Stimulated activated CD8-positive, alpha-beta memory T cell treated with anti-CD3 and anti-CD28 coated beads, Interleukin-2, amount 100 ng/mL, for 48 hours (primary cell): ENCODE measurements around the gene ERC2.
A peak's percentile ranks its signal among the peaks of the same experiment; 100 is the strongest.

Experiments used
- DNase-seq, 2 donors: peaks; one replicate each; pipeline ENCODE4 v3.0.0-alpha.2; 2020; ENCODE audit warnings: low read depth in 2 of 2

Gene ERC2

DNA sequence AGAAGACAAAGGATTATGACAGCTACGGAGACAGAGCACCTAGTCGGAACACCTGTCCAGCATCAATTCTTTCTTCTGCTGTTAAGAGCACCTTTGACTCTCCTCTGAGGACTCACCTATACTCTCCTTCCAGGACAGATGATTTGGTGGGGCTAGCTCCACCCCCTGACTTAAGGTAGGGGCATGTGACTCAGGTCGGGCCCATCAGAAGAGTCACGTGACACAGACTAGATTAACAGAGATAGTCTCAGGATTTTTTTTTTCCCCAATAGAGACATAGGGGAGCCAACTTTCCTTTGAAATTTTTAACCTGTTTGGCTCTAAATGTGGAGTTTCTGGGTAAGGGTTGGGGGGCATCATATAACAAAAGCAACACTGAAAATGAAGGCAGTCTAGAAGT, 969.7 kb downstream of the ERC2 start:
- DNase-seq: no peak

DNA sequence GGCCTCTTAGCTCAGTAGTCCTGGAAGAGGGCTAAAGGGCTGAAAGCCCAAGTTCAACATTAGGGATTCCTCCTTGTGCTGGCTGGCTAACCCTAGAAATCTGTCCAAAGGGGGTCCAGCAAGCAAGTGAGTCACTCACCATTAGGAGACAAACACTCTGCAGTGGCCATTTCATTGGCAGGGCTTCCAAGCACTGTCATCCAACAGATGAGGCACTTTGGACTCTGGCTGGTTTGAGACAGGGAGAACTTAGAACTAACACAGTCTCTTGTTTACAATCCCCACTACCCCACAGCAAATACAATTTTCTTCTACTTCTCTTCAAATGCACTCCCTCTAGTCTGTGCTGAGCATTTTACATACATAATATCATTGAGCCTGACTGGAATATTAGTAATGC, 971.0 kb downstream of the ERC2 start:
- no peak for DNase-seq

DNA sequence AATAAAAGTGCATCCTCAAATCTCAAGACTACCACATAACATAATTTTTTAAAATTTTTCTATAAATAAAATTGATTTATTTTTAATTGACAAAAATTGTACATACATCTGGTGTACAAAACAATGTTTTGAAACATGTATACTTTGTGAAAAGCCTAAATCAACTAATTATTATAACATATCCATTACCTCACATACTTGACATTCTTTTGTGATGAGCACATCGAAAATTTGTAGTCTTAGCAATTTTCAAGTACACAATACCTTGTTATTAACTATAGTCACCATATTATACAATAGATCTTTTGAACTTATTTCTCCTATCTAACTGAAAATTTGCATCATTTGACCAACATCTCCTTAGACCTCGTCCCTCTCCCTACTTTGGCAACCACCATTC, 973.3 kb downstream of the ERC2 start:
- no peak for DNase-seq

DNA sequence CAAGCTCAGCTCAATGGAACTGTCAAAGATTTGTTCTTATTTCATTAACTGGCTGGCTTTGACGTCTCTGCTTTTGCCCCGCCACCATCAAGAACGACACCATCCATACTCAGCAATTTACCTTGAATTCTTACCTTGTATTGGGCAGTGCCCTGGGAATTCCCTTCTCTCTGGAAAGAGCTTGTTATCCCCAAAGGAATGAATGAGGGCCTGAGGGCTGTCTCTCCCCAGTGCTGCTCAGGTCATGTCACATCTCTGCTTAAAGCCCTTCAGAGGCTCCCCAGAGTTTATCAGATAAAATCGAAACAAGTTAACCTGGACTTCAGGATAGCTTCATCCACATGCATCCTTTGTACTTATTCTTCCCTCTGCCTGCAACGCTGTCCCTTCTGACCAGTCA, 975.3 kb downstream of the ERC2 start:
- no peak for DNase-seq

DNA sequence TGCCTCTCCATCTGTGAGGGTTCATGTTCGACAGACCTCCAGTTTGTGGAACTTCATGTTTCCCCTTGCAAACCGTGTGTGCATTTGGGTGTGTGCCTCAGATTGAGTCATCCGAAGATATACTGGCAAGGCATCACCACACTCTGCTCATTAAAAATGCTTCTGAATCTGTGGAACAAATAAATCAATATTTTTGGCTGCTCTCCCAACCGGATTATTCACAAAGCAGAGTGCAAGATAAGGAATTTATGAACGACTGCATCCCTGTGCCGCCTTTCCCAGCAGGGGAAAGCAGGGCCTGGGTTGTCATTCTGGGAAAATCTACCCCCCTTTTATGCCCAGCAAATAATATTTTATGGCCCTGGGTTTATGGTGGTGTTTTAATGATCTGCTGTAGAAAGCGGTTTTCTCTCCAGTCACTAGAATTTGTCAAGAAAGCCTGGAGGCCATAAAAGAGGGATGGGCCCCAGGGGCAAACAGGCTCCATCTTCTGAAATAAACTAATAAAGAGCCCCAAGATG, 976.9 kb downstream of the ERC2 start:
- DNase-seq: no peak

DNA sequence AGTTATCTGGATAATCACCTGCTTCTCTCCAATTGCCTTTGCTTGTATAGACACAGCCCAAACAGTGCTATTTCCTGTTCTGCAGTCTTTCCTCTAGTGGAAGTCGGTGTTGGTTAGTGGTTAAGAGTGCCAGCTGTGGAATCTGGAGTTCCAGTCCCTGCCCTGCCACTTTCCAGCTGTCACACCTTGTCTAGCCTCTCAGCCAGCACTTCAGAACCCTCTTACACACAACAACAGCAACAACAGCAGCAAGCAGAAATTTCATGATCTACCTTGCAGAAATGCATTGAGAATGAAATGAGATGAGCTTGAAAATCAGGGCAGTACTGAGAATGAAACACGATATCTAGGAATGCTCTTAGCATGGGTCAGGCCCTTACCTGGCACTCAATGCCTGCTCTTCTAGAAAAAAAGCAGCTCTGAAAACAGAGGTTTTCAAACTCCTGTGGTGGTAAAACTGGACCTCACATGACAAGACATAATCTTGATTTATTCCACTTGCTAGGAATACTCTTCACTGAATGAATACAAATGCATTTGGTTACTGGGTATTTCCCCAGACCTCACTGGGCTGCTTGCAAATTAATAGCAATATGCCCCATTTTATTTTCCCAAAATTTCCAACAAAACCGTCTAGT, 977.9 kb downstream of the ERC2 start:
- DNase-seq: no peak

DNA sequence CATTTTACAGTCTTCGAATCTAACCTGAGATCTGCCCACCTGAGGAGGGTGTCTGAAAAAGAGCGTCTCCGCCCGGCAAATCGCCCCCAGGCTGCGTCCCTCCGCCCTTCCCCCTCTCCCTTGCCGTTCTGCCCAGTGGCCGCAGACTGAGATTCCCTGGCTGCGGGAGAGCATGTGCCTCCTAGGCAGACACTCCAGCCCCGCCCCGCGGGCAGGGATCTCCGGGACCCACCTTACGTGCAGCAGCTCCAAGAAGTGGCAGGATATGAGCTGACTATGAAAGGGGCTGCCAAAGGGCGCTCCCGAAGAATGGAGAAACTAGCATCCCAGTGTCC, 978.5 kb downstream of the ERC2 start:
- DNase-seq: no peak

DNA sequence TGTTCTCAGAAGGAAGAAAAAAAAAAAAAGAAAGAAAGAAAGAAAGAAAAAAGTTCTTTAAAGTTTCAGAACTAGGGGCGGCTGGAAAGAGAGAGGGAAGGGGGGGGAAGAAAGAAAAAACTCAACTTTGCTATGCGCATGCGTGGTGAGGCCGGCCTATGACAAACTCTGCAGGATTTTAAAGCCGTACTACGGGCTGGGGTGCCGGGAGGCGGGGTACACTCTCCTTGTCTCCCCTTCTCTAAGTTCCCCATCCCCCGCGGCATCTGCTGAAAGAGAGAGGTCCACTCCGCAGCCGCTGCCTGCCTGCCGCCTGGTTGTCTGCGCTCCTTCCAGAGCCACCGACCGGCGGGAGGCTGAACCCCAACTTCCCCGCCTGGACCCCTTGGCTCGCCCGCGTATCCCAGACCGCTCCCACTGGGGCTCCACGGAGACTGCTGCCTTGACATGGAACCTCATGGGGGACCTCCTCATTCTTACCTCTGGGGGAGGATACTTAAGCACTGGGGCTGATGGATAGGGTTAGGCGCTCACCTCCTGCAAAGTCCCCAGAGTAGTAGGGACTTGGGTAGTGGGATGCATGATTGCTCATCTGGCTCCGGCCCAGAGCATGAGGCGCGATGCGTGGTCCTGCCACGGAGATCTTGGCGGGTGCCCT, 979.7 kb downstream of the ERC2 start:
- DNase-seq: no peak

DNA sequence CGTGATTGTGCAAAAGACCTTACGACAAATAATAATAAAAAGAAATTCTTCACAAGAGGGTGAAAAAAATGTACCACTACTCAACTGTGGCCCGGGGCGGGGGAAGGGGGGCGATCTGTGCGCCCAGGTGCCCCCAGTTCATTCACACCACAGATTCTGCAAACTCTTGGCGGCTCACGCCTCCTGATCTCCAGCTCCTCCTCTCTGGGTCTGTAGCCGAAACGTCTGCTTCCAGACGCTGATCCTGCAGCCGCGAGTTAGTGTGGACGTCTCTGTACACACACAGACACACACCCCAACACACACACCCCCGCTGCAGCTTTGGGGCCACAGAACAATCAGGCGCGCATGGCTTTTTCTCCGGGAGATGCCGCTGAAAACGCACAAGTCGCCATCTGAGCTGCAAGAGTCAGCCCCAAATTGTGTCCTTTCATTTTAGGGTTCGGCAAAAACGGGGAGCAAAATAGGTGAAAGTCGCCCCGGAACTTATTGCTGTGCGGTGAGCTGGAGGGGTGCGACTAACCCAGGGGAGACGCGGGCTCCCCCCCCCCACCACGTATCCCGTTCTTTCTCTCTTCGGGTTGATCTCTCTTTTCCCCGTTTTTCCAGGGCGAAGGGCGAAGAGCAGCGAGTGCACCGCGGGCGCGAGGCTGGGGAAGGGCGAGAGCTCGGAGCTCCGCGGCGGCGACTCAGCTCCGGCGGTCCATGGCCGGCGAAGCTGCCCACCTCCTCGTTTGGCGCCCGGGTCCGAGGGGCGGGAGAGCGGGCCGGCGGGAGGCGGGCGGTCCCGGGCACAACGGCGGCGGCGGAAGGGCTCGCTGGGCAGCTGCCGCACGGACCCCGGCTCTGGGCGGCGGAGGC, 980.7 kb downstream of the ERC2 start:
- no peak for DNase-seq

DNA sequence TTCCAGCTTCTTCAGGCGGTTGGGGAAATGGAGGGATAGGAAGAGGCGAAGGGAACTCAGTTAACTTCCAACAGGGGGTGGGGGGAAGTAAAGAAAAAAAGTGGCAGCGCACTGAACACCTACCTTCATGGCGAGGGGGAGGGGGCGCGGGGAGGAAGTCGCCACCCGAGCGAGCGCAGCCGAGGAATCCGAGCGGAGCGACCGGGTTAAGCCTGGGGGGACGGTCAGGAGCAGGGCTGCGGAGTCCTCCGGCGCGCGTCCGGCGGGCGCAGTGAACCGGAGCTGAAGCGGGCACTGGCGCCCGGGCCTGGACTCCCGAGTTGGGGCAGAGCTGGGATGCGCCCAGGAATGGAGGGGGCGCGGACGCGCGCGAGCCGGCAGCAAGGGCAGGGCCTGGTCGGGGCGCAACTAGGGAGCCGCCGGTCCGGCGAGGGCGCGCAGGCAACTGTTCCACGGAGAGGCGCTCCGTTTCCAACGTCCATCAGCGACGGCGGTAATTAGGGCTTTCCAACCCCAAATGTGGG, 981.3 kb downstream of the ERC2 start, which contains the start of gene WNT5A:
WNT5A (minus strand) TSS at position 450 of the 524 bp plus-strand sequence; CDS start at position 129, 321 bp downstream.
- DNase-seq: no peak

DNA sequence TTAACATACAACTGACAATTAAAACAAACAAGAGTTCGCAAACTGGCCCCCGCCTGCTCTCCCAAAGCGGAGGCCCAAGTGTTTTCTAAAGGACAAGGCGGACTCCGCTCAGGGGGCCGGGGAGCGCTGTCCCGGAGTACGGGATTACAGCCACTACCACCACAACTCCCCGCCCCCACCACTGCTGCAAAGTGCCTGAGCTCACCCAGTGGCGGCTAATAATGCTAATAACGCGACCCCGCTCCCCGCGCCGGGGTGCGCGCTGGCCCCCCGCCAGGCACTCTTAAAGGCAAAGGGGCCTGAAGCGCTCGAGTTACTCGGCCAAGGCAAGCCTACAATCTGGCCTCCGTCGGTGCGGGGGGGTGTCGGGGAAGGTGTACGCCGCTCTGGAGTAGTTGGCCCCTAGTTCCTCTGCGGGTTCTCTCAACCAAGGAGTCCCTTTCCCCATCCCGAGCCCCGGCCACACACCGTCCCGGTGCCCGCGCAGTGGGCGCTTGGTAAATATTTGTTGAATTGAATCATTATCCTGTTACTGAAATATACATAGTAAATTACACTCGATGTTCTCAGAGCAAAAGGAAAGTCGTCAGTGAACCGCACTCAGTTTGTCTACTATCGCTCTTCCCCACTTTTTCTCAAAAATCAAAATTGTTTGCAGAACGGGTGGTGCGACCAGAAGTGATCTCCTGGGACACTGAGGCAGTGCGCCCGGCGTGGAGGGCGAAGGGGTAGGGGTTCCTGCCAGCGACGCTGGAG, 982.0 kb downstream of the ERC2 start:
- no peak for DNase-seq

DNA sequence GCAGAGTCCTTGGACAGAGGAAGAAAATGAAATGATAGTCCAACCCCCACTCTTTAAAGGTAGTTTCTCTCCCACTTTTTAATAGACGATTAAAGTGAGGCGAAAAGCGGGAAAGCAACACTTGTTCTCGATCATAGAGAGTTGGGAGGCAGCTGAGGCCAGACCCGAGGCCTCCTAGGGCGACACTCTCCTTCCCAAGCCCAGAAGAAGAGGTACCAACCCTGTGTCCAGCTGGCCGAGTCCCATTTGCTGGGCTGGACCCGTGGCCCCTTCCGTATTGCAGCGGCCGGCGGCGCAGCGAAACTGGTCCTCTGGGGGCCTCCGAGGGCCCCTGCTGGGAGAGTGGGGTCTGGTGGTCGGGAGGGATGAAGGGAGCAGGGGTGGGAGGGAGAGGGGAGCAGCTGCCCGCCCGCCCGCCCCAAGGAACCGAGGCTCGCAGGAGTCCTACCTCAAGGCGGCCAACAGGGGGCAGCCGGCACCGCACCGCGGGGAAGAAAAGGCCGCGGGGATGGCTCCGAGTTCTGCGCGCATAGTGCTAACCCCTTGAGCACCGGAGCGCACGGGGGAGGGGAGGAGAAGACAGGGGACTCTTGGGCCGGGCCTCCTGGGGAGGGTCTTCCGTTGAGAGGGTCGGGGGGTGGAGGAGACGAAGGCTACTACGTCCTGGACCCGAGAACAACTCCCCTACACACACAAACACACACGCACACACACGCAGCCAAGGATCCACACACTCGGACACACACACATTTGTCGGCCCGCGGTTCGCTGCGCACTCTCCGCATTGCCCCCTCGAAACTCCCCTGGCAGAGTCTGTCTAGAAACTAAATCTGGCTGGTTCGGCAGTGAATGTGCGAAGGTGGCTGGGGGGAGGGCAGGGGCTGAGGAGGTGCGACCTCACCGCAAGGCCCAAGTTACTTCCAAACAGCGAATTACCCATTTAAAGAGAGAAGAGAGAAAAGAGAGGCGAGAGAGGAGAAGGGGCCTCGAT, 983.2 kb downstream of the ERC2 start:
- peak; percentile 27 to 35 for DNase-seq

DNA sequence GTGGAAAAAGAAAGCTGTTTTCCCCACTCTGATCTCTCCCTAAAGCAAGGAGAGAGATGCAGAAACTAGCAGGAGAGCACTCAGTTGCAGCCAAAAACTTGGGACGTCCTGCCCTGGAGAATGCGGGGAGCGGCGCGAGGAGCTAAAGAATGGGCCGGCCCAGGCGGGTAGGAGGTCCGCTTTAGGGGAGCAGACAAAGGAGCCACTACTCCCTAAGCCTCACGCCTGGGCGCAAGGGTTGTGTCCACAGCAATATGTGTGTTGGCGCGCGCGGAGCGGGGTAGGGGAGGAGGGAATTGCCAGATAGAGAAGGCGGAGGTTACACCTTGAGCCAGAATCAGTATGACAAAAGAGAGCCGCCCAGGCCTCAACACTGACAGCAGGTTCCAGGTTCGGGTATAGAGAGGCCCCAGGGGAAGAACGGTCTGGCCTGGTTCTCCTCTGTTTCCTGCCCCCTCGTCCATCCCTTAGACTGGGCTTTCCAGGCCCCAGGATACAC, 984.0 kb downstream of the ERC2 start:
- no peak for DNase-seq

DNA sequence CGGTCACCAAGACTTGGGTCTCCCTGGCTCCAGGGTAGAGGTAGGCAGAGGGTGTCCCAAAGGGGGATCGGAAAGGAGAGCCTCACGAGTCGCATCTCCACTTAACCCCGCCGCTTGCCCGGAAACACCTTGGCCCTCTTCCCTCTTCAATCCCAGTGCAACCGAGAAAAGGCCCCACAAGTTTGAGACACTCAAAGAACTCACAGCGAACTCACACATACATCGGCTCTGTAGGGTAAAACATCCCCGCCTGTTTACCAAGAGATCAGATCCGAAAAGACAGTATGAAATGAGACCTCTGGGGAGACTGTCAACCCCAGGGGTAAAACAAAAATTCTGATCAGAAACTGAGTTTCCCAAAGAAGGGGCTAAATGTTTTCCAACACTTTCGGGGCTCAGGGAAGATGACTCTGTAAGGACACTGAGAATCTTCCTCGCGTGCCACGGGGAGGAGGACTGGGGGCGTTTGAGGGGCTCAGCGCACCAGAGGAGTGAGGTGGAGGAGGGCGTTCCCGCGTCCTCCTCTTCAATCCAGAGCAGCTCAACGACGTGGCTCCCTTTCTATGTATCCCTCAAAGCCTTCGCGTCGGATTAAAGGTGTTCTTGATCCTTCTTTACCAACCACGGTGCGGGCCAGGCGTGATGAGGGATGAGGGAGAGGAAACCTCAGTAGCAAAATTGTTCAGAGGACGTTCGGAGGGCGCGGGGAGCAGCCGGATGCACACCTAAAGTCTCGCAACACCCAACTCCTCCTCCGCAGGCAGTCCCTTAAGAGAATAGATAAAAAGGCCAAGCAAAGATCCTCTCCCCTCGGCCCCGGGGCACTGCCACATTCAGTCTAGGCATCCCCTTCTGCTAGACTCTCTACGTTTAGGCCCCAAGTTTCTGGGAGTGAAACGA, 984.8 kb downstream of the ERC2 start:
- DNase-seq: no peak

DNA sequence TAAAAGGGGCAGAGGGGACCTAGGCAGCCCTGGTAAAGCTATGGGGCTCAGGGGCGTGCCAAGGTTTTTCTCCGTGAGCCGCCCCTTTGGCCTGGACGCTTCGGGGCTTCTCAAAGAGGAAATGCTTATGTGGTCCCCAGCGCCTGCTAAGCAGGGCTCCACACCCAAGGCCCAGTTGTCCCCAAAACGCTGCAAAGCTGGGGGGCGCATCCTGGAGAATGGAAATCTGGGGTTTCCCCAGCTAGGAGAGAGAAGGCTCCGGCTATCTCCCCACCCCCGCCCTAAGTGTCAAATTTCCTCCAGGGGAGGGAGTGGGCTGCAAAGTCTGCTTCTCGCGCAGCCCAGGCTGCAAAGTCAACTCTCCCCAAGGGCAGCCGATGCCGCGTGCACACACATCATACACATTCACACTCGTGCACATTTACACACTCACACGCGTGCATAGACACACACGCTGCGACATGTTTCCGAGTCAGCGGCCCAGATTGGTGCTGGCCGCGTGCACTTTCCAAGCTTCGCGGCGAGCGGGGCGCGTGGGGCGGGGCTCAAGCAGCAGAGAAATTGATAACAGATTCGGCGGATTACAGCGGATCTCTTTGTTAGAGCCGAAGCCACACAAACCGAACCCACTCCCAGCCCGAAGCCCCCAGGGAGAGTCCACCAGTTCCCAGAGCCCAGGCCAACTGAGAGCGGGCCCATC, 985.6 kb downstream of the ERC2 start:
- no peak for DNase-seq

DNA sequence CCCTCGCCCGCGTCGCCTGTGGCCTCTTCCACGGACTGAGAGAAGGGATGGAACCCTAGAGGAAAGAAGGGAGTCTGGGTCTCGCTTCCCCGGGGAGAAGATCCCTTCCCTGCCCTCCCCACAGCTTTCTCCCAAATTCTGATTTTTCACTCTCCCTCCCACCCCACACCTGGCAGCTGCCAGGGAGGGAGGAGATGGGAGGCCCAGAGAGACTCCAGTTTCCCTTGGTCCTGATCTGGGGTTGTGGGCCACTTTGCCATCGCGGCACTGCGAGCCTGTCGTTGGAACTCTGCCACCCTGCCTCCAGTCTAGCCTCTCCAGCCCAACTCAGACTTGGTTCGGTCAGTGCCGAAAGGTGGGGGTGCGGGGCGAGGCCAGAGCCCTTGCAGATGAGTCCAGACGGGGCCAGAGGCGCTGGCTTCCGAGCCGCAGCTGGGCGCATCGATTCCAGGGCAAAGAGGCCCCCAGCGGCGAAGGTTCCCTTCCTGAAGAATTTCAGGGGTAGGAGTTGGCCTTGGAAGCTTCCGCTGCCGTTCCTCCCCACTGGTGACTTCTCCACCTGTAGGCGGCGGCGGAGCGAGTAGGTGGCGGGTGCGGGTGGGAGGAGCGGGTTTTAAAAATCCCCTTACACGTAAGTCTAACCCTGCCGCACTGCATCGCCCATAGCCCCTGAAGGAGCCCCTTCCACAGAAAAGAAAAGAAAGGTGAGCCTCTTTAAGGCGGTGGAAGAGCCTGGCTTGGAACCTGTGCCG, 986.3 kb downstream of the ERC2 start:
- no peak for DNase-seq

DNA sequence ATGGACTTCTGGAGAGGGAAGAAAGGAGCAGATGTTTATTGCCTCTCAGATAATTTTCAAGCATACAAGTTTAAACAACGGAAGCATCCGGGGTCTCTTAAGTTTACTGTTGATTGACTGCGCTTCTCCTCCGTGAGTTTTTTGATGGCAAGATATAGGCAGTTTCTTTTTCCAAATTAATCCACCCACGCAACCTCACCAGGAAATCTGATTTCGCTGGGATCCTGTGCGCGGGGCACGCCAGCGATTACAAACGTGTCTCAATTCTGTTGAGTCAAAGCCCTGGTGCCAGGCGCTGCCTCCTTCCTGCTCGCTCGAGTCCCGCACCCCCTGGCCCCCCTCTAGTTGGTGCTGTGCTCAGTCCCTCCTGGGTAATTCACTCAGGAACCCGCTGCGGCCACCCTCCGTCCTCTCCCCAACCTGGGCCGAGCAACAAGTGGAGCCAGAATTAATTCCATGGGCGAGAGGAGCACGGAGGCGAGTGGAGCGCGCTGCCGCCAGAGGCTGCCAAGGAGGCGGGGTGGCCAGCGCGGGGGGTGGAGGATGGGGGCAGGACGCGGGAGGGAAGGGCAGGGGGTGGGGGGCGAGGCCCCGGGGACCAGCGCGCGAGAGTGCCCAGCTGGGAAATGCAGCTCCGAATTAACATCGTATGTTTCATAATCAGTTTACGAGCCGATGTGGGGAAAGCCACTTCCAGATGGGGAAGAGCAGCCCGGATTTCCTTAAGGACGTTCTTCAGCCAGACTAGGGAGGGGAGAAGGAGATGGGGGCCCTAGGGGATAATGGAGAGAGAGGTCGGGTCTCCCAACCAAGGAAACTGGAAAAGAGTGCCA, 987.1 kb downstream of the ERC2 start:
- DNase-seq: no peak
